GM23338 (cell line): Measurements from ENCODE around the gene GNB5. TPM values are rescaled to one million over a fixed set of nuclear protein-coding genes. Genes with fewer than 3 reads are reported as not detected.

Experiments
- ATAC-seq: fragments of 200-7000 bp; cut with Tn5 transposase; 3 replicates; pipeline ENCODE4 v1.9.1; 2020
- DNase-seq: peaks from one replicate; pipeline ENCODE4 v3.0.0-alpha.2; 2015; ENCODE audit warnings: low spot score
- H2AFZ ChIP-seq: fragments of 200-600 bp; sonication (generic); 2 replicates; pipeline ENCODE4 v1.8.0; 2016; ENCODE audit warnings: antibody characterized with exemption, mild to moderate bottlenecking, moderate library complexity
- H3F3A ChIP-seq: fragments of 200-600 bp; sonication (generic); replicated peaks from 2 replicates; pipeline ENCODE4 v1.8.0; 2017; ENCODE audit warnings: antibody characterized with exemption, mixed run types, low read depth
- H3K27ac ChIP-seq: fragments of 200-600 bp; sonication (generic); 2 replicates; pipeline ENCODE4 v1.6.1; 2016; ENCODE audit warnings: low read depth
- H3K27me3 ChIP-seq: fragments of 200-600 bp; sonication (generic); 2 replicates; pipeline ENCODE4 v1.8.0; 2016; ENCODE audit warnings: mild to moderate bottlenecking, mixed run types, moderate library complexity; ENCODE audit not compliant: insufficient read depth
- H3K36me3 ChIP-seq: fragments of 200-600 bp; sonication (generic); 2 replicates; pipeline ENCODE4 v1.8.0; 2016; ENCODE audit warnings: mild to moderate bottlenecking; ENCODE audit not compliant: insufficient read depth
- H3K4me1 ChIP-seq: fragments of 200-600 bp; sonication (generic); 2 replicates; pipeline ENCODE4 v1.8.0; 2016; ENCODE audit warnings: mild to moderate bottlenecking, moderate library complexity; ENCODE audit not compliant: insufficient read depth
- H3K4me2 ChIP-seq: fragments of 200-600 bp; sonication (generic); 2 replicates; pipeline ENCODE4 v1.7.1; 2017; ENCODE audit warnings: mixed run types
- H3K4me3 ChIP-seq: fragments of 200-600 bp; sonication (generic); 2 replicates; pipeline ENCODE4 v1.6.1; 2016; ENCODE audit warnings: mixed run types
- H3K79me2 ChIP-seq: fragments of 200-600 bp; sonication (generic); replicated peaks from 2 replicates; pipeline ENCODE4 v1.8.0; 2017; ENCODE audit warnings: mild to moderate bottlenecking; ENCODE audit not compliant: insufficient read depth
- H3K9me2 ChIP-seq: fragments of 200-600 bp; sonication (generic); 2 replicates; pipeline ENCODE4 v1.8.0; 2017; ENCODE audit not compliant: insufficient read depth
- H4K20me1 ChIP-seq: fragments of 200-600 bp; sonication (generic); replicated peaks from 2 replicates; pipeline ENCODE4 v1.8.0; 2017; ENCODE audit warnings: mild to moderate bottlenecking; ENCODE audit not compliant: insufficient read depth
- H3K27ac Mint-ChIP-seq: 2 replicates; pipeline ENCODE4 v1.8.0; 2020; ENCODE audit warnings: inconsistent platforms, mild to moderate bottlenecking, moderate library complexity, mixed read lengths
- H3K27me3 Mint-ChIP-seq: 3 replicates; pipeline ENCODE4 v1.8.0; 2022; ENCODE audit warnings: low read depth, mild to moderate bottlenecking, moderate library complexity, mixed read lengths, inconsistent platforms; ENCODE audit not compliant: insufficient read depth, poor library complexity
- H3K36me3 Mint-ChIP-seq: 3 replicates; pipeline ENCODE4 v1.8.0; 2021; ENCODE audit warnings: low read depth, mild to moderate bottlenecking, inconsistent platforms, moderate library complexity, mixed read lengths
- H3K4me1 Mint-ChIP-seq: 3 replicates; pipeline ENCODE4 v1.8.0; 2020; ENCODE audit warnings: mild to moderate bottlenecking, inconsistent platforms, mixed read lengths
- H3K4me3 Mint-ChIP-seq: 3 replicates; pipeline ENCODE4 v1.8.0; 2021; ENCODE audit warnings: moderate library complexity, mild to moderate bottlenecking, inconsistent platforms, mixed read lengths
- H3K9me3 Mint-ChIP-seq: 3 replicates; pipeline ENCODE4 v1.8.0; 2020; ENCODE audit warnings: moderate library complexity, mild to moderate bottlenecking, inconsistent platforms, mixed read lengths
- CREB1 ChIP-seq: fragments of 250-450 bp; sonication (Bioruptor Pico); IDR thresholded peaks from 2 replicates; pipeline ENCODE4 v1.5.0; 2020; ENCODE audit warnings: low read depth, mild to moderate bottlenecking, moderate library complexity
- CTCF ChIP-seq, 2 experiments: fragments of 200-600 bp in 1 of 2; sonication (generic) in 1 of 2; conservative IDR thresholded peaks; 2 replicates each; pipeline versions ENCODE4 v1.5.1 to v1.6.1; 2016 to 2017; ENCODE audit warnings: antibody characterized with exemption in 2 of 2, low read depth in 2 of 2, mild to moderate bottlenecking in 2 of 2, moderate library complexity in 1 of 2
- ETS1 ChIP-seq: IDR thresholded peaks from 2 replicates; pipeline ENCODE4 v1.6.1; 2016; ENCODE audit warnings: antibody characterized with exemption
- EZH2 ChIP-seq: fragments of 200-600 bp; sonication (generic); IDR thresholded peaks from one replicate; pipeline ENCODE4 v1.8.0; 2017; ENCODE audit warnings: antibody characterized with exemption, mild to moderate bottlenecking, low read depth; ENCODE audit not compliant: unreplicated experiment
- EZH2phosphoT487 ChIP-seq: fragments of 200-600 bp; sonication (generic); IDR thresholded peaks from one replicate; pipeline ENCODE4 v1.8.1; 2018; ENCODE audit warnings: antibody characterized with exemption; ENCODE audit not compliant: unreplicated experiment
- JUNB ChIP-seq: IDR thresholded peaks from one replicate; pipeline ENCODE4 v1.6.1; 2016; ENCODE audit warnings: antibody characterized with exemption; ENCODE audit not compliant: unreplicated experiment
- NANOG ChIP-seq: IDR thresholded peaks from 2 replicates; pipeline ENCODE4 v1.6.1; 2016; ENCODE audit warnings: antibody characterized with exemption, borderline replicate concordance
- POLR2AphosphoS5 ChIP-seq: IDR thresholded peaks from 2 replicates; pipeline ENCODE4 v1.6.1; 2016; ENCODE audit warnings: antibody characterized with exemption, low read depth
- STAT1 ChIP-seq: IDR thresholded peaks from one replicate; pipeline ENCODE4 v1.6.1; 2016; ENCODE audit warnings: antibody characterized with exemption; ENCODE audit not compliant: unreplicated experiment
- ZNF114 ChIP-seq: fragments of 250-450 bp; sonication (Bioruptor Pico); IDR thresholded peaks from 2 replicates; pipeline ENCODE4 v1.5.0; 2020; ENCODE audit warnings: mild to moderate bottlenecking, moderate library complexity
- ZNF331 ChIP-seq: fragments of 250-450 bp; sonication (Bioruptor Pico); IDR thresholded peaks from 2 replicates; pipeline ENCODE4 v1.5.0; 2020; ENCODE audit warnings: low read depth, mild to moderate bottlenecking, moderate library complexity
- polyA plus RNA-seq: library from polyadenylated mRNA; unstranded; fragments of >200 nt; fragmentation: Nextera tagmentation; extraction: Ambion mirVana; gene quantifications from 2 replicates; pipeline ENCODE4 v1.2.1, GENCODE V29; 2016
- total RNA-seq: library from RNA; depleted of rRNA; stranded (reverse); fragments of >200 nt; shearing (Covaris generic); gene quantifications from 2 replicates; pipeline ENCODE4 v1.2.3, GENCODE V29; 2014
- TF ChIP-seq, protein P1 (sequence below): fragments of 250-450 bp; sonication (Bioruptor Pico); IDR thresholded peaks from 2 replicates; pipeline ENCODE4 v1.5.0; 2020; ENCODE audit warnings: mild to moderate bottlenecking, moderate library complexity
- TF ChIP-seq, protein P2 (sequence below): IDR thresholded peaks from one replicate; pipeline ENCODE4 v1.6.1; 2018; ENCODE audit warnings: antibody characterized with exemption; ENCODE audit not compliant: unreplicated experiment

Gene GNB5
- total and polyA plus RNA-seq, 2 experiments from 2014 or later, result 23.0 to 40.8 TPM

DNA sequence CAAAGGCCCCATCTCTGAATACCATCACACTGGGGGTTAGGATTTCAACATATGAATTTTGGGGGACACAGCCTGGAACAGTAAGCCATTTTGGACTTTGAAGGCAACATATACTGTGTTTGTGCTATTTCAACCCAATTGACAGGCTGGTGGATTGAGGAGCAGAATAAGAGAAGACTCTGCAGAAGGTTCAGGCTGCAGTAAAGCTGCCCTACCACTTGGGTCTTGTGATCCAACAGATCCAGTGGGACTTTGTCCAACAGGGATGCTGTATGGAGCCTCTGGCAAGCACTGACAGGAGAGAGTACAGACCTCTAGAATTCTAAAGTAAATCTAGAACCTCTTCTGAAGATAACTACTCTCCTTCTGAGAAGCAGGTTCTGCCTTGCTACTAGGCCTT, 77.5 kb downstream of the GNB5 start:
- TF ChIP-seq, protein P1, sequence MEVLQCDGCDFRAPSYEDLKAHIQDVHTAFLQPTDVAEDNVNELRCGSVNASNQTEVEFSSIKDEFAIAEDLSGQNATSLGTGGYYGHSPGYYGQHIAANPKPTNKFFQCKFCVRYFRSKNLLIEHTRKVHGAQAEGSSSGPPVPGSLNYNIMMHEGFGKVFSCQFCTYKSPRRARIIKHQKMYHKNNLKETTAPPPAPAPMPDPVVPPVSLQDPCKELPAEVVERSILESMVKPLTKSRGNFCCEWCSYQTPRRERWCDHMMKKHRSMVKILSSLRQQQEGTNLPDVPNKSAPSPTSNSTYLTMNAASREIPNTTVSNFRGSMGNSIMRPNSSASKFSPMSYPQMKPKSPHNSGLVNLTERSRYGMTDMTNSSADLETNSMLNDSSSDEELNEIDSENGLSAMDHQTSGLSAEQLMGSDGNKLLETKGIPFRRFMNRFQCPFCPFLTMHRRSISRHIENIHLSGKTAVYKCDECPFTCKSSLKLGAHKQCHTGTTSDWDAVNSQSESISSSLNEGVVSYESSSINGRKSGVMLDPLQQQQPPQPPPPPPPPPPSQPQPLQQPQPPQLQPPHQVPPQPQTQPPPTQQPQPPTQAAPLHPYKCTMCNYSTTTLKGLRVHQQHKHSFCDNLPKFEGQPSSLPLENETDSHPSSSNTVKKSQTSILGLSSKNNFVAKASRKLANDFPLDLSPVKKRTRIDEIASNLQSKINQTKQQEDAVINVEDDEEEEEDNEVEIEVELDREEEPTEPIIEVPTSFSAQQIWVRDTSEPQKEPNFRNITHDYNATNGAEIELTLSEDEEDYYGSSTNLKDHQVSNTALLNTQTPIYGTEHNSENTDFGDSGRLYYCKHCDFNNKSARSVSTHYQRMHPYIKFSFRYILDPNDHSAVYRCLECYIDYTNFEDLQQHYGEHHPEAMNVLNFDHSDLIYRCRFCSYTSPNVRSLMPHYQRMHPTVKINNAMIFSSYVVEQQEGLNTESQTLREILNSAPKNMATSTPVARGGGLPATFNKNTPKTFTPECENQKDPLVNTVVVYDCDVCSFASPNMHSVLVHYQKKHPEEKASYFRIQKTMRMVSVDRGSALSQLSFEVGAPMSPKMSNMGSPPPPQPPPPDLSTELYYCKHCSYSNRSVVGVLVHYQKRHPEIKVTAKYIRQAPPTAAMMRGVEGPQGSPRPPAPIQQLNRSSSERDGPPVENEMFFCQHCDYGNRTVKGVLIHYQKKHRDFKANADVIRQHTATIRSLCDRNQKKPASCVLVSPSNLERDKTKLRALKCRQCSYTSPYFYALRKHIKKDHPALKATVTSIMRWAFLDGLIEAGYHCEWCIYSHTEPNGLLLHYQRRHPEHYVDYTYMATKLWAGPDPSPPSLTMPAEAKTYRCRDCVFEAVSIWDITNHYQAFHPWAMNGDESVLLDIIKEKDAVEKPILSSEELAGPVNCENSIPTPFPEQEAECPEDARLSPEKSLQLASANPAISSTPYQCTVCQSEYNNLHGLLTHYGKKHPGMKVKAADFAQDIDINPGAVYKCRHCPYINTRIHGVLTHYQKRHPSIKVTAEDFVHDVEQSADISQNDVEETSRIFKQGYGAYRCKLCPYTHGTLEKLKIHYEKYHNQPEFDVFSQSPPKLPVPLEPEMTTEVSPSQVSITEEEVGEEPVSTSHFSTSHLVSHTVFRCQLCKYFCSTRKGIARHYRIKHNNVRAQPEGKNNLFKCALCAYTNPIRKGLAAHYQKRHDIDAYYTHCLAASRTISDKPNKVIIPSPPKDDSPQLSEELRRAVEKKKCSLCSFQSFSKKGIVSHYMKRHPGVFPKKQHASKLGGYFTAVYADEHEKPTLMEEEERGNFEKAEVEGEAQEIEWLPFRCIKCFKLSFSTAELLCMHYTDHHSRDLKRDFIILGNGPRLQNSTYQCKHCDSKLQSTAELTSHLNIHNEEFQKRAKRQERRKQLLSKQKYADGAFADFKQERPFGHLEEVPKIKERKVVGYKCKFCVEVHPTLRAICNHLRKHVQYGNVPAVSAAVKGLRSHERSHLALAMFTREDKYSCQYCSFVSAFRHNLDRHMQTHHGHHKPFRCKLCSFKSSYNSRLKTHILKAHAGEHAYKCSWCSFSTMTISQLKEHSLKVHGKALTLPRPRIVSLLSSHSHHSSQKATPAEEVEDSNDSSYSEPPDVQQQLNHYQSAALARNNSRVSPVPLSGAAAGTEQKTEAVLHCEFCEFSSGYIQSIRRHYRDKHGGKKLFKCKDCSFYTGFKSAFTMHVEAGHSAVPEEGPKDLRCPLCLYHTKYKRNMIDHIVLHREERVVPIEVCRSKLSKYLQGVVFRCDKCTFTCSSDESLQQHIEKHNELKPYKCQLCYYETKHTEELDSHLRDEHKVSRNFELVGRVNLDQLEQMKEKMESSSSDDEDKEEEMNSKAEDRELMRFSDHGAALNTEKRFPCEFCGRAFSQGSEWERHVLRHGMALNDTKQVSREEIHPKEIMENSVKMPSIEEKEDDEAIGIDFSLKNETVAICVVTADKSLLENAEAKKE (CRISPR knock-in tag), result no peak
- TF ChIP-seq EZH2, result no peak
- TF ChIP-seq ZNF331, result no peak
- TF ChIP-seq NANOG, result no peak
- TF ChIP-seq POLR2AphosphoS5, result no peak
- TF ChIP-seq JUNB, result no peak
- TF ChIP-seq, protein P2, sequence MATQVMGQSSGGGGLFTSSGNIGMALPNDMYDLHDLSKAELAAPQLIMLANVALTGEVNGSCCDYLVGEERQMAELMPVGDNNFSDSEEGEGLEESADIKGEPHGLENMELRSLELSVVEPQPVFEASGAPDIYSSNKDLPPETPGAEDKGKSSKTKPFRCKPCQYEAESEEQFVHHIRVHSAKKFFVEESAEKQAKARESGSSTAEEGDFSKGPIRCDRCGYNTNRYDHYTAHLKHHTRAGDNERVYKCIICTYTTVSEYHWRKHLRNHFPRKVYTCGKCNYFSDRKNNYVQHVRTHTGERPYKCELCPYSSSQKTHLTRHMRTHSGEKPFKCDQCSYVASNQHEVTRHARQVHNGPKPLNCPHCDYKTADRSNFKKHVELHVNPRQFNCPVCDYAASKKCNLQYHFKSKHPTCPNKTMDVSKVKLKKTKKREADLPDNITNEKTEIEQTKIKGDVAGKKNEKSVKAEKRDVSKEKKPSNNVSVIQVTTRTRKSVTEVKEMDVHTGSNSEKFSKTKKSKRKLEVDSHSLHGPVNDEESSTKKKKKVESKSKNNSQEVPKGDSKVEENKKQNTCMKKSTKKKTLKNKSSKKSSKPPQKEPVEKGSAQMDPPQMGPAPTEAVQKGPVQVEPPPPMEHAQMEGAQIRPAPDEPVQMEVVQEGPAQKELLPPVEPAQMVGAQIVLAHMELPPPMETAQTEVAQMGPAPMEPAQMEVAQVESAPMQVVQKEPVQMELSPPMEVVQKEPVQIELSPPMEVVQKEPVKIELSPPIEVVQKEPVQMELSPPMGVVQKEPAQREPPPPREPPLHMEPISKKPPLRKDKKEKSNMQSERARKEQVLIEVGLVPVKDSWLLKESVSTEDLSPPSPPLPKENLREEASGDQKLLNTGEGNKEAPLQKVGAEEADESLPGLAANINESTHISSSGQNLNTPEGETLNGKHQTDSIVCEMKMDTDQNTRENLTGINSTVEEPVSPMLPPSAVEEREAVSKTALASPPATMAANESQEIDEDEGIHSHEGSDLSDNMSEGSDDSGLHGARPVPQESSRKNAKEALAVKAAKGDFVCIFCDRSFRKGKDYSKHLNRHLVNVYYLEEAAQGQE, result no peak
- no peak for TF ChIP-seq EZH2phosphoT487
- TF ChIP-seq CREB1 (CRISPR knock-in tag), result no peak
- TF ChIP-seq ZNF114 (CRISPR knock-in tag), result no peak
- TF ChIP-seq CTCF (conservative IDR thresholded peaks at IDR 0.05; ENCODE audit: low read depth in 2 of 2), result no peak
- no peak for TF ChIP-seq STAT1
- TF ChIP-seq ETS1, result no peak
- H2AFZ ChIP-seq, result no peak overlapping the region
- Mint-ChIP-seq H3K4me1 (peaks cover 25% of the 10 kb centered on the region), H3K4me3 (no peak overlapping the region), H3K27ac (no peak overlapping the region), H3K27me3 (peaks cover 36% of the 10 kb centered on the region), H3K9me3 (0 out of 3 replicates have a peak, but pooled peaks cover 5% of the 10 kb centered on the region), H3K36me3 (no peaks in the 10 kb centered on the region)
- no peaks in the 10 kb centered on the region for H3K36me3 ChIP-seq
- no peak overlapping the region for H3K27ac ChIP-seq
- no peak overlapping the region for H3K4me2 ChIP-seq
- H3K27me3 ChIP-seq, result peaks cover 42% of the 10 kb centered on the region
- H4K20me1 ChIP-seq, result no peaks in the 10 kb centered on the region
- H3K4me1 ChIP-seq, result peaks cover 13% of the 10 kb centered on the region; the same call in 1 of the 2 replicates
- no peaks in the 10 kb centered on the region for H3F3A ChIP-seq
- no peaks in the 10 kb centered on the region for H3K79me2 ChIP-seq
- H3K4me3 ChIP-seq, result no peak overlapping the region
- H3K9me2 ChIP-seq, result no peaks in the 10 kb centered on the region
- no peak for ATAC-seq
- DNase-seq, result no peak
